Nucleus accumbens (tissue), 56 donors: Measurements from ENCODE around the gene SCAF1.

Source experiments
- DNase-seq, 56 donors: peaks; one replicate each; lab custom pipeline; 2025; lab: John Stamatoyannopoulos, UW

SCAF1 gene

DNA sequence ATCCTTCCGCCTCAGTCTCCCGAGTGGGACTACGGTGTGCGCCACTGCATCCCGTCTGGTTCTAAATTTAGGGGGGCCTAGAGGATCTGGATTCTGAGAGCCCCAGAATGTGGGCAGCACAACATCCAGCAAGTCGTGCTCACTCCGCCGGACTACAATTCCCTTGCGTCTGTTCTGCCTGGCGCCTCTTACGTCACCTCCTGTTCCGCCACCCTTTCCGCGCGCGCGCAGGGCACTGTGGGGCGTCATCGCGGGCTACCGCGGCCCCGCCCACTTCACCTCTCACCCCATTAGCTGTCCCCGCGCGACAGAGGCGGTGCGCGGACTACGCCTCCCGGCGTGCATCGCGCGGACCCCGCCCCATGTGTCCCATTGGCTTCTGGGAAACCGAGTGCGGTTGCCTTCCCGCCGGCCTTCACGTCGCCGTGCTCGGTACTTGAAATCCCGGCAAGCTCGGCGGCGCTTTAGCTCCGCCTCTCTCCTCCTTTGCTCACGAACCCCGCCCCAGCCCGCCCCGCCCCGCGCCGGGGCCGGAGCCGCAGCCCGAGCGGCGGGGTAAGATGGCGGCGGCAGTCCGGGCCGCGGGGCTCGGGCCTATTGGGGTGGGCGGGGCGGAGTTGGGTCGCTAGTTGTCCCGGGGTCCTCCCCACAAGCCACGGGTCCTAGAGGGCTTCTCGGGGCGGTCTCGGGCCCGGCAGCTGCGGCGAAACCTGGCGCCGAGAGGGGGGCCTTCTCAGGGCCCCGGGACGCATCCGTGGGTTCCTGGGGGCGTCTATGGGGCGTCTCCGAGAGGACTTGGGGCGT, at the start of gene SCAF1:
Gene SCAF1 (plus strand): TSS at position 522 of the 804 bp plus-strand sequence. CDS start 2,818 bp downstream, outside the sequence.
- DNase-seq = peak; percentile 91 to 100 (median 99)

GRCh38 chr19:49592486-49593232, 49.4 kb upstream of the SCAF1 start:
- DNase-seq = peak in 11 of 56 donors; percentile 15 to 50 (median 28)

GRCh38 chr19:49593233-49594113, 48.5 kb upstream of the SCAF1 start:
- peak; percentile 41 to 96 (median 90) for DNase-seq

GRCh38 chr19:49594157-49594992, 47.6 kb upstream of the SCAF1 start:
- DNase-seq = peak in 2 of 56 donors; percentile 1 to 6

DNA sequence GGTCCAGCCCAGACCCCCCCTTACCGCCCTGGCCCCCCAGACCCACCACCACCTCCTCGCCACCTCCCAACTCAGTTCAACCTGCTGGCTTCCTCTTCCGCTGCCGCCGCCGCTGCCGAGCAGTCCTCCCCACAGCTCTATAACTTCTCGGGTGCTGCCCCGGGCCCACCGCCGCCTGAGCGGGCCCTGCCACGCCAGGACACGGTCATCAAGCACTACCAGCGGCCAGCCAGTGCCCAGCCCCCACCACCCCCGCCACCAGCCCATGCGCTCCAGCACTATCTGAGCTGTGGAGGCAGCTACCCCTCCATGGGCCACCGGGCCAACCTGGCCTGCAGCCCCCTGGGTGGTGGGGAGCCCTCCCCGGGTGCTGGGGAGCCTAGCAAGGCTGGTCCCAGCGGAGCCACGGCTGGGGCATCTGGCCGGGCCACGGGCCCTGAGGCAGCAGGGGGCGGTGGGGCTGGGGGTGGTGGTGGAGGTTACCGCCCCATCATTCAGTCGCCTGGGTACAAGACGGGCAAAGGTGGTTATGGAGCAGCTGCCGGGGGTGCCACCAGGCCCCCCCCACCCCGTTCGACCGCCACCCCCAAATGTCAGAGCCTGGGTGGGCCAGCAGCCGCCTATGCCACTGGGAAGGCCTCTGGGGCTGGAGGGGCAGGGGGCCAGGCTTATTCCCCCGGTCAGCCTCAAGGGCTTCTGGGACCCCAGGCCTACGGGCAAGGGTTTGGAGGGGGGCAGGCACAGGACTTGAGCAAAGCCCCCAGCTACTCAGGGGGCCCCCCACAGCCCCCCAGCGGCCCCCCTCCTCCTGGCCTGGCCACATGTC, 46.8 kb upstream of the SCAF1 start:
- DNase-seq = no peak

DNA sequence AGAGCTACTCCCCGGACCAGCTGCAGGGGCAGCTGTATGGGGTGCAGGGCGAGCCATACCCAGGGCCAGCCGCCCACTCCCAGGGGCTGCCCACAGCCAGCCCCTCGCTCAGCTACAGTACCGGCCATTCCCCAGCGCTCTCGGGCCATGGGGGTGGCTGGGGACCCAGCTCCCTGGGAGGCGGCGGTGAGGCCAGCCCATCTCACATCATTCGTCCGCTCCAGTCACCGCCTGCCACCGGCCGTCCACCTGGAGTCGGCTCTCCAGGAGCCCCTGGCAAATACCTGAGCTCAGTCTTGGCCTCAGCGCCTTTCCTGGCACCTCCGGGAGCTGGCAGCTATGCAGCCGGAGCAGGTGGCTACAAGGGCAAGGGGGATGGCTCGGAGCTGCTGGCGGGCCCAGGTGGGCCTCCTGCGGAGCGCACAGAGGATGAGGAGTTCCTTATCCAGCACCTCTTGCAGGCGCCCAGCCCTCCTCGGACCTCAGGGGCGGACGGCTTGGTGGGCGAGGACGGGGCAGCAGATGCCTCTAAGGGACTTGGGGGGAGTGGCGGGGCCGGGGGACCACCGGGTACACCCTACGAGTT, 46.1 kb upstream of the SCAF1 start:
- DNase-seq = no peak

DNA sequence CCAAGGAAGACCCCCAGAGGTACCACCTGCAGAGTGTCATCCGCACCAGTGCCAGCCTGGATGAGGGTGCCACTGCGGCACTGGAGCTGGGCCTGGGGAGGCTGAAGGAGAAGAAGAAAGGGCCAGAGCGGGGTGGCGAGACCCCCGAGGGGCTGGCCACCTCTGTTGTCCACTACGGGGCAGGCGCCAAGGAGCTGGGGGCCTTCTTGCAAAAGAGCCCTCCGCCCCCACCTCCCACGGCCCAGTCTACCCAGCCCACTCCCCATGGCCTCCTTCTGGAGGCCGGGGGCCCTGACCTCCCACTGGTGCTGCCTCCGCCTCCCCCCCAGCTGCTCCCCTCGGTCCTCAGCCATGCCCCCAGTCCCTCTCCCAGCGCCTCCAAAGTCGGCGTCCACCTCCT, 45.6 kb upstream of the SCAF1 start:
- no peak for DNase-seq

- no peak for DNase-seq
Measured at GRCh38 chr19:49596954-49597702, 44.9 kb upstream of the SCAF1 start.

DNA sequence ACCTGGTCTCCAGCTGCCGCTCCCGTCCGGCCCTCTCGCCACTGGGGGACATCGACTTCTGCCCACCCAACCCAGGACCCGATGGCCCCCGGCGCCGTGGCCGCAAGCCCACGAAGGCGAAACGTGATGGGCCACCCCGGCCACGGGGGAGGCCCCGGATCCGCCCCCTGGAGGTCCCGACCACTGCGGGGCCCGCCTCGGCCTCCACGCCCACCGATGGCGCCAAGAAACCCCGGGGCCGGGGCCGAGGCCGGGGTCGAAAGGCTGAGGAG, 44.4 kb upstream of the SCAF1 start:
- DNase-seq = no peak

GRCh38 chr19:49599378-49600295, 42.4 kb upstream of the SCAF1 start:
- DNase-seq = no peak

GRCh38 chr19:49601482-49602038, 40.4 kb upstream of the SCAF1 start:
- DNase-seq = no peak

- no peak for DNase-seq
Measured at GRCh38 chr19:49602806-49603205, 39.2 kb upstream of the SCAF1 start.

DNA sequence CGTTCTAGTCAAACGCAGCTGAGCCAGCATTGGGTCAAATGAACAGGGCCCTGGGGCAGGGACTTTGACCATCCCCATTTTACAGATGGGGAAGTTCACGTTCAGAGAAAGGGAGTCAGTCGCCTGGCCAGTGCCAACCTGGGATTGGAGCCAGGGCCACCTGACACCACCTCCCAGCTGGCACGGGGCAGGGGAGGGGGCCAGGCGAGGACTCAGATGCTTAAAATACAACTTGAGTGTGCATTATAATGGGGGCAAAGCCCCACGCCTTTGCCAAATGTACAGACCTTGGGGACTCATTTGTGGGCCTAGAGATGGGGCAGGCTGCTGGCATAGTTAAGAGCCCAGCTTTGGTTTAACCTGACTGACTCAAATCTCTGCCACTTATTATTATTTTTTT, 36.4 kb upstream of the SCAF1 start:
- DNase-seq = no peak

- no peak for DNase-seq
Measured at GRCh38 chr19:49609499-49610092, 32.4 kb upstream of the SCAF1 start.

DNA sequence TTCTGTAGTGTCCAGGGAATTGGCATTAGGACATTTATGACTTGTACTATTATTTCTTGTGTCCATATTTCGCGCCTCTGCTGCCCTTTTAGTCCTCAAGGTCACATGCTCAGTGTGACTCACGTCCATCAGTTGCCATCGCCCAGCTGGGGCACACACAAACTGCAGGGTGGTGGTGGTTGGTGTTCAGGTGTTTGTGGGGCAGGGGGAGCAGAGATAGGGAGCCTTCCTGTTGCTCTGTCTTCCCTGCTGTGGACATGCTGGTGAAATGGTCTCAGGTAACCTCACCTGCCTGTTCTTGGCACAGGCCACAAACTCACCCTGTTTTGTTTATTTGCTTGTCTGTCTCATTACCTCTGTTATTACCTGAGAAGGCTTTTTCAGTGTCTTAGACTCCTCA, 28.6 kb upstream of the SCAF1 start:
- DNase-seq = no peak

GRCh38 chr19:49614096-49614833, 27.7 kb upstream of the SCAF1 start:
- no peak for DNase-seq
